Measurements from ENCODE around the gene LRRC8C. TPM values are rescaled to one million over a fixed set of nuclear protein-coding genes. Genes with fewer than 3 reads are reported as not detected.

Gene LRRC8C
- total and polyA plus RNA-seq, 2 experiments from 2014 or later, result 0.70 to 1.5 TPM

- H3K4me3 ChIP-seq, result no peak overlapping the region
- no peak overlapping the region for H2AFZ ChIP-seq
- no peak overlapping the region for H3K27ac ChIP-seq
Measured at GRCh38 chr1:89670711-89671110, 37.8 kb downstream of the LRRC8C start.

GRCh38 chr1:89671775-89672488 lies 39.0 kb downstream of the LRRC8C start:
- Histone ChIP-seq H3K9me3 (ENCODE audit: low read depth) (no peaks in the 10 kb centered on the region), H3K4me2 (no peak overlapping the region), H3K4me1 (ENCODE audit: insufficient read depth) (no peaks in the 10 kb centered on the region), H3K4me3 (no peak overlapping the region), H3K27me3 (no peaks in the 10 kb centered on the region), H3K36me3 (replicated peaks; ENCODE audit: insufficient read depth, low read depth) (no peaks in the 10 kb centered on the region), H2AFZ (no peak overlapping the region), H3K27ac (no peak overlapping the region), H3K9me2 (replicated peaks; ENCODE audit: insufficient read depth) (no peaks in the 10 kb centered on the region), H4K20me1 (ENCODE audit: insufficient read depth, poor library complexity, severe bottlenecking) (no peaks in the 10 kb centered on the region), H3K79me2 (no peaks in the 10 kb centered on the region)
- no peak for DNase-seq (ENCODE audit: low spot score)
- no peak for TF ChIP-seq EZH2phosphoT487 (IDR thresholded peaks at IDR 0.05; ENCODE audit: low read depth, severe bottlenecking, unreplicated experiment)
- TF ChIP-seq EZH2 (IDR thresholded peaks at IDR 0.05; ENCODE audit: borderline replicate concordance), result no peak
- no peak for TF ChIP-seq CTCF (IDR thresholded peaks at IDR 0.05; ENCODE audit: poor library complexity)
- WGBS (ENCODE audit: low lambda C conversion rate, missing lambda C conversion rate), result 71% methylated on average over 4 of the region's 4 CpGs

More at GRCh38 chr1:89670711-89671110, 37.8 kb downstream of the LRRC8C start:
- Histone ChIP-seq H3K9me2 (replicated peaks; ENCODE audit: insufficient read depth) (no peaks in the 10 kb centered on the region), H4K20me1 (ENCODE audit: insufficient read depth, poor library complexity, severe bottlenecking) (no peaks in the 10 kb centered on the region), H3K36me3 (replicated peaks; ENCODE audit: insufficient read depth, low read depth) (no peaks in the 10 kb centered on the region), H3K27me3 (no peaks in the 10 kb centered on the region), H3K4me1 (ENCODE audit: insufficient read depth) (no peaks in the 10 kb centered on the region), H3K79me2 (no peaks in the 10 kb centered on the region), H3K9me3 (ENCODE audit: low read depth) (no peaks in the 10 kb centered on the region), H3K4me2 (no peak overlapping the region)
- TF ChIP-seq EZH2phosphoT487 (IDR thresholded peaks at IDR 0.05; ENCODE audit: low read depth, severe bottlenecking, unreplicated experiment), result no peak
- no peak for TF ChIP-seq EZH2 (IDR thresholded peaks at IDR 0.05; ENCODE audit: borderline replicate concordance)
- TF ChIP-seq CTCF (IDR thresholded peaks at IDR 0.05; ENCODE audit: poor library complexity), result no peak
- DNase-seq (ENCODE audit: low spot score), result no peak

DNA sequence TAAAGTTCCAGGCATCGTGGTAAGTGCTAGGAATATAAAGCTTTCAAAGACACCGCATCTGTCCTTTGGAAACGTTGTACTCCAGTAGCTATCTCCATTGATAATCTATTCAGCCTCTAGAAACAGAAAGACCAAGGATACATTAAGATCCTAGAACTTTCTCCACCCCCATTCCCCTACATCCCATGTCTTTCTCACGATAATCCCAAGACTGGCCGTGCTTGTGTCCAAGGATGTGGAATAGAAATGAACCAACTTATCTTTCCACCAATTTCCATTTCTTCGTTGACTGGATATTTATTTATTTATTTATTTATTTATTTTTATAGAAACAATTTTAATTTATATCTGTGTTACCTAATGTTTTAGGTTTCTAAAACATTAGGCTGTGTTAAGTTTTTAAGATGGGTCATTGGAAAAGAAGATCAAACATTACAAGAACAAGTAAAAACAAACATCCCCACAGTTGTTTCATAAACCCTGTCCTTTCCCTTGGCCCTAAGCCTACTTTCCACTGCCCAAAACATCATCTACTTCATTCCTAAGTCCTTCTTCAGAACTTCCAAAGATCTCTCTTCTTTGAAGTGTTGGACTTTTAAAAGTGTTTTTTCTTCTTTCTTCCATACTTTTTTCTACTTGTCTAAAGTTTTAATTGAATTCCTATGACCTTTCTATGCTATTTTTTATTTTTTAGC lies 39.7 kb downstream of the LRRC8C start:
- Histone ChIP-seq H3K27ac (no peak overlapping the region), H3K4me3 (no peak overlapping the region), H3K9me2 (replicated peaks; ENCODE audit: insufficient read depth) (no peaks in the 10 kb centered on the region), H3K4me1 (ENCODE audit: insufficient read depth) (no peaks in the 10 kb centered on the region), H2AFZ (no peak overlapping the region), H3K79me2 (no peaks in the 10 kb centered on the region), H4K20me1 (ENCODE audit: insufficient read depth, poor library complexity, severe bottlenecking) (no peaks in the 10 kb centered on the region), H3K9me3 (ENCODE audit: low read depth) (no peaks in the 10 kb centered on the region), H3K36me3 (replicated peaks; ENCODE audit: insufficient read depth, low read depth) (no peaks in the 10 kb centered on the region), H3K27me3 (no peaks in the 10 kb centered on the region), H3K4me2 (no peak overlapping the region)
- no peak for DNase-seq (ENCODE audit: low spot score)
- WGBS (ENCODE audit: low lambda C conversion rate, missing lambda C conversion rate), result 77% methylated on average over 6 of the region's 6 CpGs
- TF ChIP-seq EZH2phosphoT487 (IDR thresholded peaks at IDR 0.05; ENCODE audit: low read depth, severe bottlenecking, unreplicated experiment) (no peak), CTCF (IDR thresholded peaks at IDR 0.05; ENCODE audit: poor library complexity) (no peak), EZH2 (IDR thresholded peaks at IDR 0.05; ENCODE audit: borderline replicate concordance) (no peak)

Measured in hepatocyte (in vitro differentiated cells).